ENCODE measurements around the gene NAV3.

The NAV3 gene

DNA sequence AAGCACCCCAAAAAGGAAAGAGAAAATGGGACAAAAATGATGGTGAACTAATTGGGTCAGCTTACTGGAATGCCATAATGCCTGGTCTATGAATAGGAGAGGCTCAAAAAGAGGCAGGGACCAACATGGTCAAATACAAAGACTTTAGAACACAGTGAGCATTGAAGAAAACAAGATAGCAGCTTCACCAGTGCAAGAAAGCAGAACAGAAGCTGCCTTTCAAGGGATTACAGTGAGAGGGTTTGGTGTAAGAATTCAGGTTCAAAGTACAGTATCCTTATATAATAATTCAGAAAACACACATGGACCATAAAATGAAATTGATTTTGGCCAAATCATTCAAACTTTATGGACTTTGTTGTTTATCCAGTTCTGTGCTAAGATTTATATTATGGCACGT is 162.1 kb downstream of the NAV3 start:
- DNase-seq (ENCODE audit: low read depth, low spot score), result no peak

DNA sequence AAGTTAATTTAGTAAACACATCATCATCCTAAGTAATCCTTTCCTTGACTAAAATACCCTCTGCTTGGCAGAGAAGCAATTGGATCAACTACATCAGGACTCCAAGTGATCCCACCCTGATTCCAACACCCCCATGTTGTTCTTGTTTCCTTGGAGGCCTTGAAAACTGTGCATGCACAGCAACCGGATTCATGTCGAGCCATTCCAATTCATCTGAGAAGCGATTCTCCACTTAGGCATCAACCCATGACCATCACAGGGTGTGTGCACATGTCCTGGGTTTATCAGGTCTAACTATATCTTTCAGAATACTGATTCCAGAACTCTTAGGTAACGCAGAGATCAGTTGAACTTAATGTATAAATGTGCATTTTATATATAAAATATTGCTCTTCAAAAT is 163.0 kb downstream of the NAV3 start:
- DNase-seq (ENCODE audit: low read depth, low spot score), result no peak

DNA sequence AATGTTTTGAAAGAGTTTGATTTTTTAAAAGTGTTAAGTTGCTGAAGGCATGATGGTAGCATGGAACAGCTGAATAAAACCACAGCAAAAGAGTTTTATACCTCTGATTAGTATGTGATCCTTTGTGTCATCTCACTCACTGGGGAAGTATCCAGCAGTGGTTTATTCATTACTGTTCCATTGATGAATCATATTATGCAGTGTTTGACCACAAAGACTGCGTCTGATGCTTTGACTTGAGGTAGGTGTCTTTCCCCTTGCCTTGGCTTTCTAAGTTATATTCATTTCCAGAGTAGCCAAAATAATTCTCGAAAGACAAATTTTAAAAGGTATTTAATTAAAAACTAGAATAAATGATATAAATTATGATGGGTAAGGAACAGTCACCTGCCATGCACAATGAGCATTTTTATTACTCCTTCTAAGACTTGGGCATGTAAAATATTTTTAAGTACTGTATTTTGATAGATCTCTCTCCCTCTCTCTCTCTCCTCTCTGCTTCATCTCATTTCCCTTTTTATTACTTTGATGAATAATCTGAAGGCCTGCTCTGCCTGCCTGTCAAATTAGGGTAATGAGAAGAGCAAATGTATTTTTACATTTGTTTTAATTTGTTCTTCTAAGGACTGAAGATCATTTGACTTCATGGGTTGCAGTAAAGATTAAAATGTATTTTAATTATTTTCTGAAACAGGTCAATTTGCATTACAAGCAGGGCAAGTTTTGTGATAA is 164.9 kb downstream of the NAV3 start:
- no peak for DNase-seq (ENCODE audit: low read depth, low spot score)

- DNase-seq (ENCODE audit: low read depth, low spot score), result no peak
Observed at GRCh38 chr12:77996670-77997069, 166.0 kb downstream of the NAV3 start.

GRCh38 chr12:77998236-77998786 is 167.6 kb downstream of the NAV3 start:
- no peak for DNase-seq (ENCODE audit: low read depth, low spot score)

GRCh38 chr12:77999074-77999715 is 168.5 kb downstream of the NAV3 start:
- DNase-seq (ENCODE audit: low read depth, low spot score), result no peak

GRCh38 chr12:78002878-78003277 is 172.2 kb downstream of the NAV3 start:
- no peak for DNase-seq (ENCODE audit: low read depth, low spot score)

- no peak for DNase-seq (ENCODE audit: low read depth, low spot score)
Observed at GRCh38 chr12:78004249-78005093, 173.8 kb downstream of the NAV3 start.

GRCh38 chr12:78005094-78005492 is 174.4 kb downstream of the NAV3 start:
- DNase-seq (ENCODE audit: low read depth, low spot score), result no peak

DNA sequence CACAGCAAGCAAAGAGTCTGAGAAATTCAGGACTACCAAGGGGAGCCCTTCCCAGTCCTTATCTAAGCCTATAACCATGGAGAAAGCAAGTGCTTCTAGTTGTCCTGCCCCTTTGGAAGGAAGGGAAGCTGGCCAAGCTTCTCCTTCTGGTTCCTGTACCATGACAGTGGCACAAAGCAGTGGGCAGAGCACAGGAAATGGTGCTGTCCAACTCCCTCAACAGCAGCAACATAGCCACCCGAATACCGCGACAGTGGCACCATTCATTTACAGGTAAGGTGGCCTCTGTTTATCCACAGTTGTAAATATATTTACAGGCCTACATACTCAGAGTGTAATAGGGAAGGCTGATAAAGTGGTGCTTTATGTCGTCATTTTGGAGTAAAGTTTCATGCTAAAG is 176.5 kb downstream of the NAV3 start:
- DNase-seq (ENCODE audit: low read depth, low spot score), result no peak

- DNase-seq (ENCODE audit: low read depth, low spot score), result no peak
Observed at GRCh38 chr12:78009031-78009430, 178.3 kb downstream of the NAV3 start.

DNA sequence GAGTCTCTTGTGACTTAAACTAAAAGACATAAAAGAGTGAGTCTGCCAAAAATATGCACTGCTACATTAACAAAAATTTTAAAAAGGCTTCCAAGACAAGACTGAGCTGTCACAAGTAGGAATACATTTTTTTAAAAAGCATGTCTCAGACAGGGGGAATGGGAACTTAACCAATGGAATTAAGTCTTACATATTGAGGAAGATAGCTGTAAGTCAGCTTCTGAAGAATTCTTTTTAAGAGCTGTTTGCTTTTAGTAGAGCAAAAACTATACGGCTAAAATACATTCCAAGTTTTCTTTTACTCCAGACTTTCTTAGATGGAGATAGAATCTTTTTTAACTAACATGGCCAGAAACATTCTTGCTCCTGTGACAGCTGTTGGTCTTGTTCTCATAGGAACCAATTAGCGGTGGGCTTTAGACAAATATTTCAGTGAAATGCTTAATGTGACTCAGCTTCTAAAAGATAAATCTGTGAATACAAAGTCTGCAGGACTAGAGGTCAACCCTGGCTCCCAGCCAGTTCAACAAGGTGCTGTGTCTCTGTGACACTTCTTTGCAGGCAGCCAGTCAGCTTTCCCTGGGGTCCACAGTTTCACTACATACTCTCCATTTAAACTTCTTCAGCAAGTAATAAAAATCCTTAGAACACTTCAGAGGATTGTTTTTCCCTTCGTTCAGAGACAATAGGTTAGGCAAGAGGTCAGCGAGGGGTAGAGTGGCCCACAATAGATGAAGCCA is 187.6 kb downstream of the NAV3 start:
- no peak for DNase-seq (ENCODE audit: low read depth, low spot score)

DNA sequence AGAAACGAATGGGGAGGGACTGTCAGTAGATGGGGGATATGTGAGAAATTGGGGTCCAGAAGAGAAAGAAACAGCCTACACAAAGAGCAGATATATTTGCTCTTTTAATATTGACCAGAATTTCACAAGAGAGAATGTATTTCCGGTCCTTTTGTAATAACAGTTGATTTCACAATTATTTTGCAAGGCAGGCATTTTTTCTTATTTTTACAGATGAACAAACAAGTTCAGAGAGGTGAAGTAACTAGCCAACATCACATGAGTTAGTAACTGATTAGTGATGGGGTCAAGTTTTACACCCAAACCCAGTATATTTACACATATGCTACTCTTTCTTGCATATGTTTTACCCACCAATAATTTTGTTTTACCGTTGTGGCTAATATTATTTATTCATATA is 188.2 kb downstream of the NAV3 start:
- DNase-seq (ENCODE audit: low read depth, low spot score), result no peak

DNA sequence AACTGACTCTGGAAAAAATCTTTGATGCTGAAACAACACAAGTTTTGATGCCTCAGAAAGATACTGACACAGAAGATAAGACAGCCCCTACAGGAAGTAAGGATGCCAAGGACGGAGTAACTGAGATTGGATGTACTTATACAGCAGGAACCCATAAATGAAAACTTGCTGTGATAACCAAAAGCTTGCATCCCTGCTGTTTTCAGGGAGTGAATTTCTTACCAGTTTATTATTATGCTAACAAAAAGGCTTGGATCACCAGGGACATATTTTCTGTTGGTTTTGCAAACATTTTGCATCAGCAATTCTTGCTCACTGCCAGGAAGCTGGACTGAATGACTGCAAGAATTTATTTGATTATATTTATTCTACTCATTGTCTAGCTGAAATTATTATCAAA is 197.7 kb downstream of the NAV3 start:
- no peak for DNase-seq (ENCODE audit: low read depth, low spot score)

GRCh38 chr12:78034025-78034424 is 203.3 kb downstream of the NAV3 start:
- no peak for DNase-seq (ENCODE audit: low read depth, low spot score)

GRCh38 chr12:78035901-78036606 is 205.4 kb downstream of the NAV3 start:
- no peak for DNase-seq (ENCODE audit: low read depth, low spot score)

DNA sequence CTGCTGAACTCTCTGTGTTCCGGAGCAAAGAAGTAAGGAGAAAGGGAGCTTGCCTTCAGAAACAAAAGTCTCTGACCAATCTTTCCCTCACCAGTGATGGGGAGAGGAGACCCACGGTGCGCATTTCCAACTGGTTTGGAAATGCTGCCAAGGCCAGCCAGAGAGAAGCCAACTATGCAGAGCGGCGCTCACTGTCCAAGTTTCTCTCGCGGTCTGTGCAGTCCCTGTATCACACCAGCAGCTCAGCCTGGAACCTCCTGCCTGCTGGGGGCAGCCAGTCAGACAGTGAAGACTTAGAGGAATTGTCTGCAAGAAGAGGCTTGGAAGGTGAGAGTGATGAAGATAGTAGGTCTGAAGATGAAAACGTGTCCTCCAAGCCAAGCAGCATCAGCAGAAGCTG is 206.2 kb downstream of the NAV3 start:
- DNase-seq (ENCODE audit: low read depth, low spot score), result no peak

DNA sequence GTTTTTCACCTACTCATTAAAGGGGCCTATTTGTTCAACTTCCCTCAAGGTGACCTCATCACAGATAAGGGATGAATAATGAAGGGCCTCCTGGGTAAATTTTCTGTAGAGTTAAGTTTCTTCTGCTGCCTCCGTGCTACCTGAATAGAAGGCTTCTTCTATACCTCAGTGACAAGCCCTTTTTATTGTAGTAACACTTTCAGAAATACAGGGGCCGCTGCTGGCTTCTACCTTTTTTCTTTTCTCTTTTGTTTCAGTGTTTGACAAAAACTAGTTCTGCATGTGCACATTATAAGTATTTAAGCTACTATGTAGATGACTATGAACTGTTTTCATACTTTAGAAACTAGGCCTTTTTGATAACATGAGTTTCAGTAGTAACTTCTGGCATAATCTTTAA is 207.0 kb downstream of the NAV3 start:
- no peak for DNase-seq (ENCODE audit: low read depth, low spot score)

DNA sequence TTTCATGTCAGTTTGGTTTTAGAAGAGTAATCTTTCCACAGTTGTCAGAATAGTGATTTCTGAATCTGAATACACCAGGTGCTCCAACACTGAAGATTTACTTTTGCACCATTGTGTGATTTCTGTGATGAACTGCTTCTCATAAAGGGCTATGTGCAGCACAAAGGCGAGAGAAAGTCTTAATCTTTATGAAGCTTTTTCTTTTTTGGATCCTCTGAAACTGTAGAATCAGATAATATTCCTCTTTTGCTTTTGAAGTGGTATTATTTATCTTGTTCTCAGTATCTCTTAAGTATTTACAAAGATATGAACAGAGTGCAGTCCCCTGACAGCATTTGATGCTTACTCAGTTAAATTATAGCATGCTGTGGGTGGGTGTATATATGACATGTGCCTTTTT is 207.8 kb downstream of the NAV3 start:
- no peak for DNase-seq (ENCODE audit: low read depth, low spot score)

DNA sequence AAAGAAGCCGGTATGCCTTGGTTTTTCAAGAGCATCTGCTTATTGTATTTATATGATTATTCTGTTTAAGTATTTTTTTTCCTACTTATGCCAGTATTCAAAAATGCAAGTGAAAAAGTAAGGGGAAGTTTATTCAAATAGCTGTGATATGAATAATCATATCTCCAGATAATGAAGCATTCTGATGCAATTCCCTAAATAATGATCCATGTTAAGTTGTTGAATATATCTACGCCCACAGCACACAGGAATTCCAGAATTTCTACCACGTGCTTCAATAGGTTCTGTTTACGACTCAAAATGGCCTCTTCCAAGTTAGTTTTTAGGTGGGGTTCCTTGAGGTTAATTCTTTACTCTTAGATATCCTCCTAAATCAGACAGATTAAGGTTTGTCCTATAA is 208.3 kb downstream of the NAV3 start:
- no peak for DNase-seq (ENCODE audit: low read depth, low spot score)

- DNase-seq (ENCODE audit: low read depth, low spot score), result no peak
Observed at GRCh38 chr12:78040111-78040510, 209.4 kb downstream of the NAV3 start.
